ENCODE data around the gene DDX42. TPM values are rescaled to one million over a fixed set of nuclear protein-coding genes. Genes with fewer than 3 reads are reported as not detected.
"Not testable (repeated sequence)": the region's sequence is repeated elsewhere in the genome, so short reads cannot be mapped to it uniquely, and the experiment has no call there.

The DDX42 gene
- total and polyA plus RNA-seq, 7 donors = 30.7 to 136 (median 82.0) TPM

GRCh38 chr17:63792055-63792729, 18.2 kb downstream of the DDX42 start:
- H3K4me3 ChIP-seq = no peak overlapping the region
- TF ChIP-seq POLR2A (IDR thresholded peaks at IDR 0.05) (no peak), EP300 (IDR thresholded peaks at IDR 0.05) (no peak), POLR2AphosphoS5 (IDR thresholded peaks at IDR 0.05) (no peak), CTCF (IDR thresholded peaks at IDR 0.05) (no peak)
- no peaks in the 10 kb centered on the region for H3K4me1 ChIP-seq
- H3K27ac ChIP-seq = no peak overlapping the region
- intact Hi-C loops (cut with DNase I) = no loop called here
- H3K36me3 ChIP-seq = peaks cover 32 to 98% (median 66%) of the 10 kb centered on the region in 4 donors
- no peak for DNase-seq
- WGBS, 2 donors = 78 to 88% methylated on average over 3 of the region's 3 CpGs
- H3K9me3 ChIP-seq = no peaks in the 10 kb centered on the region
- no peaks in the 10 kb centered on the region for H3K27me3 ChIP-seq

GRCh38 chr17:63796375-63796774, 22.4 kb downstream of the DDX42 start:
- H3K4me1 ChIP-seq; H3K9me3 ChIP-seq; DNase-seq; intact Hi-C loops (cut with DNase I); H3K4me3 ChIP-seq; H3K27me3 ChIP-seq; H3K27ac ChIP-seq: not testable (repeated sequence)
- peaks cover 48 to 100% (median 68%) of the 10 kb centered on the region in 4 donors for H3K36me3 ChIP-seq
- WGBS, 2 donors = 91 to 95% methylated on average over 10 of the region's 10 CpGs

- intact Hi-C loops (cut with DNase I) = no loop called here
These were observed 24.7 kb downstream of the DDX42 start for GRCh38 chr17:63798572-63799106.

GRCh38 chr17:63800783-63801182, 26.8 kb downstream of the DDX42 start:
- no peaks in the 10 kb centered on the region for H3K9me3 ChIP-seq
- H3K27me3 ChIP-seq = no peaks in the 10 kb centered on the region
- intact Hi-C loops (cut with DNase I) = no loop called here
- peaks cover 37 to 100% (median 59%) of the 10 kb centered on the region in 4 donors for H3K36me3 ChIP-seq
- no peak overlapping the region for H3K4me3 ChIP-seq
- no peak overlapping the region for H3K27ac ChIP-seq
- 94 to 97% methylated on average over 1 of the region's 1 CpG for WGBS, 2 donors
- DNase-seq = no peak
- H3K4me1 ChIP-seq = no peaks in the 10 kb centered on the region
- TF ChIP-seq CTCF (IDR thresholded peaks at IDR 0.05) = no peak
- TF ChIP-seq POLR2AphosphoS5 (IDR thresholded peaks at IDR 0.05) = no peak
- no peak for TF ChIP-seq POLR2A (IDR thresholded peaks at IDR 0.05)
- no peak for TF ChIP-seq EP300 (IDR thresholded peaks at IDR 0.05)

More at GRCh38 chr17:63798572-63799106, 24.7 kb downstream of the DDX42 start:
- Histone ChIP-seq H3K27ac (no peak overlapping the region), H3K27me3 (no peaks in the 10 kb centered on the region), H3K4me1 (no peaks in the 10 kb centered on the region), H3K9me3 (no peaks in the 10 kb centered on the region), H3K36me3 (peaks cover 52 to 100% (median 71%) of the 10 kb centered on the region in 4 donors), H3K4me3 (no peak overlapping the region)
- DNase-seq = no peak
- 93 to 96% methylated on average over 3 of the region's 3 CpGs for WGBS, 2 donors
- TF ChIP-seq EP300 (IDR thresholded peaks at IDR 0.05) (no peak), POLR2AphosphoS5 (IDR thresholded peaks at IDR 0.05) (no peak), CTCF (IDR thresholded peaks at IDR 0.05) (no peak)

GRCh38 chr17:63804328-63804727, 30.4 kb downstream of the DDX42 start:
- no peaks in the 10 kb centered on the region for H3K27me3 ChIP-seq
- no peak for DNase-seq
- no peaks in the 10 kb centered on the region for H3K9me3 ChIP-seq
- H3K4me3 ChIP-seq = no peak overlapping the region
- H3K36me3 ChIP-seq = peaks cover 31 to 100% (median 68%) of the 10 kb centered on the region in 4 donors
- no peaks in the 10 kb centered on the region for H3K4me1 ChIP-seq
- intact Hi-C loops (cut with DNase I) = no loop called here
- no peak for TF ChIP-seq CTCF (IDR thresholded peaks at IDR 0.05)
- TF ChIP-seq POLR2A (IDR thresholded peaks at IDR 0.05) = no peak
- no peak for TF ChIP-seq EP300 (IDR thresholded peaks at IDR 0.05)
- TF ChIP-seq POLR2AphosphoS5 (IDR thresholded peaks at IDR 0.05) = no peak
- 89 to 93% methylated on average over 1 of the region's 1 CpG for WGBS, 2 donors
- H3K27ac ChIP-seq = no peak overlapping the region
